ENCODE results near the gene DCN. TPM values are rescaled to one million over a fixed set of nuclear protein-coding genes. Genes with fewer than 3 reads are reported as not detected.

DCN gene, protein sequence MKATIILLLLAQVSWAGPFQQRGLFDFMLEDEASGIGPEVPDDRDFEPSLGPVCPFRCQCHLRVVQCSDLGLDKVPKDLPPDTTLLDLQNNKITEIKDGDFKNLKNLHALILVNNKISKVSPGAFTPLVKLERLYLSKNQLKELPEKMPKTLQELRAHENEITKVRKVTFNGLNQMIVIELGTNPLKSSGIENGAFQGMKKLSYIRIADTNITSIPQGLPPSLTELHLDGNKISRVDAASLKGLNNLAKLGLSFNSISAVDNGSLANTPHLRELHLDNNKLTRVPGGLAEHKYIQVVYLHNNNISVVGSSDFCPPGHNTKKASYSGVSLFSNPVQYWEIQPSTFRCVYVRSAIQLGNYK
- total RNA-seq (2014; rRNA removed) (not detected in 2 replicates), Bru-seq, nascent RNA (not detected), BruChase-seq, experiment 1, labeled RNA remaining after a 6-hour chase (not detected), BruChase-seq, experiment 2, labeled RNA remaining after a 2-hour chase (not detected)
- long read RNA-seq = 0 reads

DNA sequence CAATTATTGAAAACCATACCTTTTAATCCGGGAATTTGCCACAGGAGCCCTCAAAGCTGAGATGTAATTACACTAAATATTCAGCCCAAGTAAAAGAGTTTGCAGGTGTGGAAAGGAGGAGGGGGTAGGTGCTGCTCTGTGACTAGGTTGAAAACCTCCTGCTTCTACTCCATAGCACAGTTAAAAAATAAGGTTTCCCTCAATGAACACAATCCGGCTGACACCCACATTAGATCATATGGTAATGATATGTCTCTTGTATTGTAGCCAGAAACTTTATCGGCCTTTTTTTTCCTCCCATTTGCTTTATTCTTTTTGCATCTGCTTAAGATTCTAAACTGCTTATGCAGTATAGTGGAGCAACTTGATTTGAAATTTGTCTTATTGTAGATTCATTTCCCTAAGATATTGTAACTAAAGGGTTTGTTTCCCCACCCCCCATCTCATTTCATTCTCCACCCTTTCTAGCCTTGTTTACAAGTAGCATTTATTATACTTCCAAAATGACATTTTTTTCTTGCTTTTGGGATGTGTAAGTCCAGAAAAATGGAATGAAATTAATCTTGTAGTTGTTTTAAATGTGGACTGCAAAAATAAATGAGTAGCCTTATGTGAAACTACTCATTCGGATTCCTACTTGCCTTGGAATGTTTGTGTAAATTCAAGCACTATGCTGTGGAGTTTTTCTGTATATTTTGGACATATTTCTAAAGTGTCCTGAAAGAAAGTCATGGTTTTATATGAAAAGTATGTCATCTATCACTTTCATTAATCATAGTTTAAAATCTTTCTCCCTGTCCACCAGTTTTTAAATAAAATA is at the start of gene DCN:
TSS of gene DCN (minus strand) at position 182 of the 820 bp plus-strand sequence. CDS start 4,265 bp downstream, outside the sequence.
- no peak for DNase-seq
- H3K79me2 ChIP-seq (ENCODE audit: low read length) = no peaks in the 10 kb centered on the region
- H3K4me2 ChIP-seq (ENCODE audit: low read length) = no peak within 1 kb of the TSS
- H3K4me3 ChIP-seq (ENCODE audit: low read length) = no peak within 1 kb of the TSS
- ChIA-PET POLR2A (ENCODE audit: unreplicated experiment) (no interaction called here), CTCF (no interaction called here)
- intact Hi-C loops (cut with micrococcal nuclease) = no loop called here
- H2AFZ ChIP-seq (ENCODE audit: low read length) = no peak within 1 kb of the TSS
- no peaks in the 10 kb centered on the region for H3K9me3 ChIP-seq (ENCODE audit: low read length)
- no peaks in the 10 kb centered on the region for H4K20me1 ChIP-seq (ENCODE audit: low read length)
- no TSS peak for BruUV-seq (replicated peaks)
- H3F3A ChIP-seq (ENCODE audit: low read length, unreplicated experiment) = no peaks in the 10 kb centered on the region
- H3K4me1 ChIP-seq (ENCODE audit: insufficient read depth, low read length) = no peaks in the 10 kb centered on the region
- H3K27me3 ChIP-seq (ENCODE audit: low read length) = peaks cover 3% of the 10 kb centered on the region; the same call in 1 of the 2 replicates
- H3K27ac ChIP-seq (ENCODE audit: low read length) = no peak within 1 kb of the TSS
- no peaks in the 10 kb centered on the region for H3K9me2 ChIP-seq (replicated peaks; ENCODE audit: low read length)
- no peaks in the 10 kb centered on the region for H3K36me3 ChIP-seq (ENCODE audit: low read depth, low read length)
- no peak within 1 kb of the TSS for H3K9ac ChIP-seq (ENCODE audit: low read length)
- TF ChIP-seq, protein P1, sequence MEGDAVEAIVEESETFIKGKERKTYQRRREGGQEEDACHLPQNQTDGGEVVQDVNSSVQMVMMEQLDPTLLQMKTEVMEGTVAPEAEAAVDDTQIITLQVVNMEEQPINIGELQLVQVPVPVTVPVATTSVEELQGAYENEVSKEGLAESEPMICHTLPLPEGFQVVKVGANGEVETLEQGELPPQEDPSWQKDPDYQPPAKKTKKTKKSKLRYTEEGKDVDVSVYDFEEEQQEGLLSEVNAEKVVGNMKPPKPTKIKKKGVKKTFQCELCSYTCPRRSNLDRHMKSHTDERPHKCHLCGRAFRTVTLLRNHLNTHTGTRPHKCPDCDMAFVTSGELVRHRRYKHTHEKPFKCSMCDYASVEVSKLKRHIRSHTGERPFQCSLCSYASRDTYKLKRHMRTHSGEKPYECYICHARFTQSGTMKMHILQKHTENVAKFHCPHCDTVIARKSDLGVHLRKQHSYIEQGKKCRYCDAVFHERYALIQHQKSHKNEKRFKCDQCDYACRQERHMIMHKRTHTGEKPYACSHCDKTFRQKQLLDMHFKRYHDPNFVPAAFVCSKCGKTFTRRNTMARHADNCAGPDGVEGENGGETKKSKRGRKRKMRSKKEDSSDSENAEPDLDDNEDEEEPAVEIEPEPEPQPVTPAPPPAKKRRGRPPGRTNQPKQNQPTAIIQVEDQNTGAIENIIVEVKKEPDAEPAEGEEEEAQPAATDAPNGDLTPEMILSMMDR (conservative IDR thresholded peaks at IDR 0.05; ENCODE audit: low read depth, low read length) = no peak
- TF ChIP-seq EZH2 (IDR thresholded peaks at IDR 0.05; ENCODE audit: low read length, unreplicated experiment) = no peak
- TF ChIP-seq EZH2phosphoT487 (IDR thresholded peaks at IDR 0.05; ENCODE audit: borderline replicate concordance, low read length) = no peak
- ATAC-seq = no peak

GRCh38 chr12:91230841-91231240 is 48.2 kb upstream of the DCN start:
- Histone ChIP-seq H3K79me2 (ENCODE audit: low read length) (no peaks in the 10 kb centered on the region), H3K27ac (ENCODE audit: low read length) (no peak overlapping the region), H2AFZ (ENCODE audit: low read length) (no peak overlapping the region), H3F3A (ENCODE audit: low read length, unreplicated experiment) (no peaks in the 10 kb centered on the region), H3K36me3 (ENCODE audit: low read depth, low read length) (no peaks in the 10 kb centered on the region), H3K4me3 (ENCODE audit: low read length) (no peak overlapping the region), H3K4me1 (ENCODE audit: insufficient read depth, low read length) (no peaks in the 10 kb centered on the region), H3K4me2 (ENCODE audit: low read length) (no peak overlapping the region), H4K20me1 (ENCODE audit: low read length) (no peaks in the 10 kb centered on the region), H3K9ac (ENCODE audit: low read length) (no peak overlapping the region), H3K9me3 (ENCODE audit: low read length) (no peaks in the 10 kb centered on the region), H3K27me3 (ENCODE audit: low read length) (no peaks in the 10 kb centered on the region), H3K9me2 (replicated peaks; ENCODE audit: low read length) (no peaks in the 10 kb centered on the region)
- ATAC-seq (no peak), DNase-seq (no peak)
- POLR2A ChIA-PET (ENCODE audit: unreplicated experiment) = no interaction called here
- no TSS peak for BruUV-seq (replicated peaks)
- intact Hi-C loops (cut with micrococcal nuclease) = no loop called here
- no peak for TF ChIP-seq EZH2phosphoT487 (IDR thresholded peaks at IDR 0.05; ENCODE audit: borderline replicate concordance, low read length)
- no peak for TF ChIP-seq EZH2 (IDR thresholded peaks at IDR 0.05; ENCODE audit: low read length, unreplicated experiment)
- TF ChIP-seq, protein P1 (conservative IDR thresholded peaks at IDR 0.05; ENCODE audit: low read depth, low read length) = no peak
- CTCF ChIA-PET = no interaction called here

All from PC-3 (cell line).